Trophoblast cell (in vitro differentiated cells and primary cell): ENCODE results near the gene DOCK2.

Experiments
- DNase-seq, 2 donors: peaks; one replicate each; pipeline ENCODE4 v3.0.0-alpha.2; 2016
- H2AFZ ChIP-seq: 2 replicates; pipeline ENCODE4 v1.6.1; 2013; ENCODE audit warnings: low read length, moderate library complexity, mild to moderate bottlenecking; ENCODE audit not compliant: insufficient read depth, poor library complexity
- H2AK5ac ChIP-seq: 2 replicates; pipeline ENCODE4 v1.6.1; 2013; ENCODE audit warnings: mild to moderate bottlenecking, low read length
- H2BK120ac ChIP-seq: 2 replicates; pipeline ENCODE4 v1.6.1; 2013; ENCODE audit warnings: low read length, mild to moderate bottlenecking, moderate library complexity; ENCODE audit not compliant: insufficient read depth, poor library complexity
- H2BK12ac ChIP-seq: 2 replicates; pipeline ENCODE4 v1.6.1; 2013; ENCODE audit warnings: mild to moderate bottlenecking, low read length, moderate library complexity
- H2BK5ac ChIP-seq: 2 replicates; pipeline ENCODE4 v1.6.1; 2013; ENCODE audit warnings: low read length, low read depth, moderate library complexity, mild to moderate bottlenecking; ENCODE audit not compliant: poor library complexity
- H3K14ac ChIP-seq: 2 replicates; pipeline ENCODE4 v1.6.1; 2013; ENCODE audit warnings: mild to moderate bottlenecking, low read length
- H3K18ac ChIP-seq: 2 replicates; pipeline ENCODE4 v1.6.1; 2013; ENCODE audit warnings: mild to moderate bottlenecking, low read length
- H3K23ac ChIP-seq: 2 replicates; pipeline ENCODE4 v1.6.1; 2013; ENCODE audit warnings: low read length
- H3K27ac ChIP-seq: 2 replicates; pipeline ENCODE4 v1.5.1; 2013; ENCODE audit warnings: low read depth, mild to moderate bottlenecking, inconsistent platforms, low read length, moderate library complexity
- H3K27me3 ChIP-seq: 2 replicates; pipeline ENCODE4 v1.6.1; 2013; ENCODE audit warnings: inconsistent platforms, mild to moderate bottlenecking, low read length, moderate library complexity; ENCODE audit not compliant: insufficient read depth
- H3K36me3 ChIP-seq, 2 experiments: 1 replicate in 1 of 2; 2 replicates in 1 of 2; pipeline ENCODE4 v1.6.1; 2013; ENCODE audit warnings: low read length in 2 of 2, mild to moderate bottlenecking in 2 of 2, moderate library complexity in 1 of 2; ENCODE audit not compliant: insufficient read depth in 2 of 2, control insufficient read depth in 1 of 2
- H3K4ac ChIP-seq: 2 replicates; pipeline ENCODE4 v1.6.1; 2013; ENCODE audit warnings: low read depth, mild to moderate bottlenecking, low read length, moderate library complexity
- H3K4me1 ChIP-seq, 2 experiments: 1 replicate in 1 of 2; 2 replicates in 1 of 2; pipeline ENCODE4 v1.6.1; 2013; ENCODE audit warnings: low read length in 2 of 2, mild to moderate bottlenecking in 2 of 2, moderate library complexity in 1 of 2; ENCODE audit not compliant: insufficient read depth in 2 of 2, control insufficient read depth in 1 of 2
- H3K4me2 ChIP-seq: 2 replicates; pipeline ENCODE4 v1.6.1; 2013; ENCODE audit warnings: inconsistent platforms, mild to moderate bottlenecking, low read length, moderate library complexity
- H3K4me3 ChIP-seq: 2 replicates; pipeline ENCODE4 v1.5.1; 2013; ENCODE audit warnings: mild to moderate bottlenecking, low read depth, low read length, inconsistent platforms
- H3K79me1 ChIP-seq: one replicate; pipeline ENCODE4 v1.6.1; 2013; ENCODE audit warnings: low read length
- H3K79me2 ChIP-seq: 2 replicates; pipeline ENCODE4 v1.6.1; 2013; ENCODE audit warnings: low read length, mild to moderate bottlenecking; ENCODE audit not compliant: control insufficient read depth, insufficient read depth, poor library complexity
- H3K9ac ChIP-seq: 2 replicates; pipeline ENCODE4 v1.6.1; 2013; ENCODE audit warnings: mild to moderate bottlenecking, low read length
- H3K9me3 ChIP-seq: 2 replicates; pipeline ENCODE4 v1.6.1; 2013; ENCODE audit warnings: low read depth, mild to moderate bottlenecking, control low read depth, inconsistent platforms, low read length; ENCODE audit not compliant: insufficient read depth
- H4K12ac ChIP-seq: 2 replicates; pipeline ENCODE4 v1.6.1; 2013; ENCODE audit warnings: low read depth, mild to moderate bottlenecking, low read length, moderate library complexity
- H4K8ac ChIP-seq: 2 replicates; pipeline ENCODE4 v1.6.1; 2013; ENCODE audit warnings: low read depth, mild to moderate bottlenecking, low read length, moderate library complexity
- H4K91ac ChIP-seq: one replicate; pipeline ENCODE4 v1.6.1; 2013; ENCODE audit warnings: low read depth, mild to moderate bottlenecking, low read length, moderate library complexity
- WGBS: extraction: QIAGEN DNeasy Blood & Tissue Kit; methylation state at CpG from one replicate; pipeline ENCODE4 v1.1.7; 2013; ENCODE audit warnings: missing lambda C conversion rate; ENCODE audit not compliant: insufficient read length, insufficient coverage; ENCODE audit errors: extremely low coverage; 5-methylcytosine and 5-hydroxymethylcytosine counted together

Gene DOCK2

GRCh38 chr5:170078931-170079330, 441.9 kb downstream of the DOCK2 start:
- Histone ChIP-seq H3K27ac (no peak overlapping the region), H2BK5ac (no peak overlapping the region), H3K79me2 (no peaks in the 10 kb centered on the region), H3K9ac (no peak overlapping the region), H3K9me3 (no peaks in the 10 kb centered on the region), H3K36me3 (no peaks in the 10 kb centered on the region), H2BK12ac (no peak overlapping the region), H3K4ac (no peak overlapping the region), H3K23ac (no peak overlapping the region), H2BK120ac (no peak overlapping the region), H3K79me1 (no peaks in the 10 kb centered on the region), H4K8ac (no peak overlapping the region), H3K4me2 (no peak overlapping the region), H3K18ac (no peak overlapping the region), H3K27me3 (no peaks in the 10 kb centered on the region), H4K91ac (no peak overlapping the region), H3K14ac (no peak overlapping the region), H2AFZ (no peak overlapping the region), H3K4me1 (no peaks in the 10 kb centered on the region), H3K4me3 (no peak overlapping the region), H4K12ac (no peak overlapping the region), H2AK5ac (no peak overlapping the region)
- DNase-seq, result no peak
- WGBS, result no CpG with 5 or more reads among the region's 13 CpGs

GRCh38 chr5:170080217-170080616, 443.1 kb downstream of the DOCK2 start:
- Histone ChIP-seq H2AFZ (no peak overlapping the region), H3K18ac (no peak overlapping the region), H3K79me2 (no peaks in the 10 kb centered on the region), H3K4me2 (no peak overlapping the region), H3K79me1 (no peaks in the 10 kb centered on the region), H3K9me3 (no peaks in the 10 kb centered on the region), H2BK120ac (no peak overlapping the region), H2AK5ac (no peak overlapping the region), H2BK12ac (no peak overlapping the region), H3K23ac (no peak overlapping the region), H4K12ac (no peak overlapping the region), H3K36me3 (no peaks in the 10 kb centered on the region), H3K14ac (no peak overlapping the region), H2BK5ac (no peak overlapping the region), H3K4me1 (no peaks in the 10 kb centered on the region), H3K9ac (no peak overlapping the region), H3K27me3 (no peaks in the 10 kb centered on the region), H3K4ac (no peak overlapping the region), H4K8ac (no peak overlapping the region), H3K27ac (no peak overlapping the region), H4K91ac (no peak overlapping the region), H3K4me3 (no peak overlapping the region)
- no peak for DNase-seq
- WGBS, result no CpG with 5 or more reads among the region's 1 CpG

GRCh38 chr5:170080786-170081445, 443.8 kb downstream of the DOCK2 start:
- WGBS, result no CpG with 5 or more reads among the region's 8 CpGs

DNA sequence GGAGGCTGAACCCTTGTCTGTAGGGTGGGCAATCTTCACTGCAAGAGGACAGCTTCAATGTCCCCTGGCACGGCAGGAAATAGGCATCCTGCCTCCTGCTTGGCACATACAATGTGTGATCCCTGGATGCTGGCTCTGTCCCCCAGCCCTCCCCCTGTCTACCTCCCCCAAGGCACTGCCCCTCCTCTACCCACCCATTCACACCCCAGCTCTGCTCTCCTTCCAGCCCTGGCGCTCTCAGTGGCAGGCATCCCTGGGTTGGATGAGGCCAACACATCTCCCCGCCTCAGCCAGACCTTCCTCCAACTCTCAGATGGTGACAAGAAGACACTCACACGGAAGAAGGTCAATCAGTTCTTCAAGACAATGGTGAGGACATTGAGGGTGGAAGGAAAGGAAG, 444.5 kb downstream of the DOCK2 start:
- Histone ChIP-seq H2AK5ac (no peak overlapping the region), H3K4ac (no peak overlapping the region), H4K12ac (no peak overlapping the region), H3K23ac (no peak overlapping the region), H3K36me3 (no peaks in the 10 kb centered on the region), H3K4me1 (no peaks in the 10 kb centered on the region), H3K27ac (no peak overlapping the region), H3K79me1 (no peaks in the 10 kb centered on the region), H3K79me2 (no peaks in the 10 kb centered on the region), H4K91ac (no peak overlapping the region), H3K9me3 (no peaks in the 10 kb centered on the region), H3K18ac (no peak overlapping the region), H3K27me3 (no peaks in the 10 kb centered on the region), H3K9ac (no peak overlapping the region), H2AFZ (no peak overlapping the region), H2BK12ac (no peak overlapping the region), H3K4me2 (no peak overlapping the region), H3K4me3 (no peak overlapping the region), H2BK5ac (no peak overlapping the region), H3K14ac (no peak overlapping the region), H2BK120ac (no peak overlapping the region), H4K8ac (no peak overlapping the region)
- no CpG with 5 or more reads among the region's 4 CpGs for WGBS
- DNase-seq, result no peak

More at GRCh38 chr5:170080786-170081445, 443.8 kb downstream of the DOCK2 start:
- no peak for DNase-seq
- H3K79me2 ChIP-seq, result no peaks in the 10 kb centered on the region
- H3K4me1 ChIP-seq, result no peaks in the 10 kb centered on the region
- H2BK12ac ChIP-seq, result no peak overlapping the region
- H2AFZ ChIP-seq, result no peak overlapping the region
- no peak overlapping the region for H3K23ac ChIP-seq
- no peak overlapping the region for H3K18ac ChIP-seq
- H3K9ac ChIP-seq, result no peak overlapping the region
- no peak overlapping the region for H3K27ac ChIP-seq
- H3K27me3 ChIP-seq, result no peaks in the 10 kb centered on the region
- no peak overlapping the region for H2BK120ac ChIP-seq
- H3K4me3 ChIP-seq, result no peak overlapping the region
- no peak overlapping the region for H2AK5ac ChIP-seq
- no peaks in the 10 kb centered on the region for H3K79me1 ChIP-seq
- no peaks in the 10 kb centered on the region for H3K9me3 ChIP-seq
- H4K12ac ChIP-seq, result no peak overlapping the region
- H4K8ac ChIP-seq, result no peak overlapping the region
- H3K4ac ChIP-seq, result no peak overlapping the region
- H4K91ac ChIP-seq, result no peak overlapping the region
- H3K14ac ChIP-seq, result no peak overlapping the region
- no peak overlapping the region for H3K4me2 ChIP-seq
- no peak overlapping the region for H2BK5ac ChIP-seq
- H3K36me3 ChIP-seq, result no peaks in the 10 kb centered on the region
